ENCODE data around the gene LEF1.

GRCh38 chr4:108051343-108051742, 117.4 kb downstream of the LEF1 start:
- TF ChIP-seq ARNT (IDR thresholded peaks at IDR 0.05) = no peak
- no peak for TF ChIP-seq FOXK1 (CRISPR knock-in tag; IDR thresholded peaks at IDR 0.05; ENCODE audit: borderline replicate concordance)
- no peak for TF ChIP-seq HMGXB4 (CRISPR knock-in tag; IDR thresholded peaks at IDR 0.05)

Measured in K562 (cell line).